TTC549 (cell line): ENCODE data around the gene RIPOR3.
"Not testable (repeated sequence)": the region's sequence is repeated elsewhere in the genome, so short reads cannot be mapped to it uniquely, and the experiment has no call there.

Source experiments
- FAIRE-seq: peaks from 2 replicates; lab custom pipeline; 2012; peaks lifted over from hg19 to GRCh38; lab: Jason Lieb, UNC

RIPOR3 gene

DNA sequence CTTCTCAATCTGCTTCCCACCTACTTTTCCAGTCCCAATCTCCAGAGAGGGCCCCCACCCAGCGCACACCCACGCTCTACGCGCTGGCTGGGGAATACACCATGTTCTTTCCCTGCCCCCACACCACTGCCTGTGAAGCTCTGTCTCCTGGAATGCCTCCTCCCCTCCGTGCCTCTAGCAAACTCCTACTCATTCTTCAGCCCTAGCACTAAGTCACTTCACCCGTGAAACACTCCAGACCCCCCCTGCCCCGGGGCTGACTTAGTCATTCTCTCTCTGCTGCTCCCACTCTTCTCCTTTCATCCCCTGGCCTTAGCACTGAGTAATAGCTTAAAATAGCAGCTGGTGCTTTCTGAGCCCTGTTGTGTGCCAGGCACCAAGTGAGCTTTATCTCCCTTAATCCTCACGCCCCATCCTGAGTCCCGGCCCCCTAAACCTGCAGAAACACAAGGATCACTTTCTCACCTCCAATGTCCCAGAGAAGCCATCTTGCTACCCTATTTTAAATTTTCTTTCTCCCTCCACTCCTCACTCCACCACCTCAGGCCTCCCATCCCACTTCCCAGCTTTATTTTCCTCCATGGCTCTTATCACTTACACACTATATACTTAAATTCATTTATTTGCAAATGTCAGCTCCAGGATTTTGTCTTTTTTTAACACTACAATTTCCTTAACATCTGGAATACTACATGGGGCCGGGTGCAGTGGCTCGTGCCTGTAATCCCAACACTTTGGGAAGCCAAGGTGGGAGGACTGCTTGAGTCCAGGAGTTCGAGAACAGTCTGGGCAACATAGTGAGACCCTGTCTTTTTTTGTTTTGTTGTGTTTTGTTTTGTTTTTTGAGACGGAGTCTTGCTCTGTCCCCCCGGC lies 33.7 kb upstream of the RIPOR3 start:
- peak; percentile 53 for FAIRE-seq

- no peak for FAIRE-seq
These were observed 32.9 kb upstream of the RIPOR3 start for GRCh38 chr20:50724112-50724725.

- no peak for FAIRE-seq
These were observed 32.3 kb upstream of the RIPOR3 start for GRCh38 chr20:50723672-50724071.

- no peak for FAIRE-seq
These were observed 31.2 kb upstream of the RIPOR3 start for GRCh38 chr20:50722424-50723155.

DNA sequence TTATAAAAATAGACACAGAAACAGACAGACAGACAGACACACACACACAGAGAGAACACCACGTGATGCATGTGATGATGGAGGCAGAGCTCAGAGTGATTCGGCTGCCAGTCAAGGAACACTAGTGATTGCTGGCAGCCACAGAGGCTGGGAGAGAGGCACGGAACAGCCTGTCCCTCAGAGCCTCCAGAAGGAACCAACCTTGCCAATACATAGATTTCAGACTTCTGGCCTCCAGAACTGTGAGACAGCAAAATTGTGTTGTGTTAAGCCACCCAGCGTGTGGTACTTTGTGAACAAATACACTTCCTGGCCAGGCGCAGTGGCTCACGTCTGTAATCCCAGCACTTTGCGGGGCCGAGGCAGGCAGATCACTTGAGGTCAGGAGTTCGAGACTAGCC lies 30.5 kb upstream of the RIPOR3 start:
- FAIRE-seq, result no peak

GRCh38 chr20:50720582-50720981 lies 29.2 kb upstream of the RIPOR3 start:
- no peak for FAIRE-seq

- no peak for FAIRE-seq
These were observed 28.7 kb upstream of the RIPOR3 start for GRCh38 chr20:50720026-50720425.

DNA sequence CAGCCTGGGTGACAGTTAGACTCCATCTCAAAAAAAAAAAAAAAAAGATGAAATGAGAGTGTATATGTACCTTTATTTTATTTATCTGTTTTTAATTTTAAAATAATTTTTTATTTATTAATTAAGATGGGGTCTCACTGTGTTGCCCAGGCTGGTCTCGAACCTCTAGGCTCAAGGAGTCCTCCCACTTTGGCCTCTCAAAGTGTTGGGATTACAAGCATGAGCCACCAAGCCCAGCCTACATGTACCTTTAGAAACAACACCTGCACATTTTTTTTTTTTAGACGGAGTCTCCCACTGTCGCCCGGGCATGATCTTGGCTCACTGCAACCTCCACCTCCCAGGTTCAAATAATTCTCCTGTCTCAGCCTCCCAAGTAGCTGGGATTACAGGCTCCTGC lies 28.0 kb upstream of the RIPOR3 start:
- no peak for FAIRE-seq

GRCh38 chr20:50717974-50718761 lies 26.8 kb upstream of the RIPOR3 start:
- FAIRE-seq, result no peak

- no peak for FAIRE-seq
These were observed 26.0 kb upstream of the RIPOR3 start for GRCh38 chr20:50717312-50717711.

GRCh38 chr20:50716518-50716917 lies 25.2 kb upstream of the RIPOR3 start:
- FAIRE-seq, result no peak

- no peak for FAIRE-seq
These were observed 24.4 kb upstream of the RIPOR3 start for GRCh38 chr20:50715694-50716093.

- not testable (repeated sequence) for FAIRE-seq
These were observed 23.1 kb upstream of the RIPOR3 start for GRCh38 chr20:50714426-50714825.

DNA sequence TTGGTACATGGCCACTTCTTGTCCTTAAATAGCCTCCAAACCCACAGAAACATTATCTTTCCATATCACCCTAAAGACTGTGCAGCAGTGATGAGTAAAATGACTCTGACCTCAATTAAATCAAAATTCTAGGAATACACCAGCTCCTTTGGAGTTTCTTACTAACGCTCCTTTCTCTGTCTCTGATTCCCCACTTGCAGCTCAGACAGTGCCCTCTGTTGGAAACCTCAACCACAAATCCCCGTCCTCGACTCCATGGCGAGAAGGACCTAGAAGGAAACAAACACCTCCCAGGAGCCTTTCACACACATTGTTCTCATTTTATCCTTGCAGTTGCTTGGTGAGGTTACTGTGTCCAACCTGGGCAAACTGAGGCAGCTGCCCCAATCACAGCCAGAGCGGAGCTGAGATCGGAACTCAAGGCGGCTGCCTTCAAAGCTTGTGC lies 22.3 kb upstream of the RIPOR3 start:
- FAIRE-seq, result no peak

DNA sequence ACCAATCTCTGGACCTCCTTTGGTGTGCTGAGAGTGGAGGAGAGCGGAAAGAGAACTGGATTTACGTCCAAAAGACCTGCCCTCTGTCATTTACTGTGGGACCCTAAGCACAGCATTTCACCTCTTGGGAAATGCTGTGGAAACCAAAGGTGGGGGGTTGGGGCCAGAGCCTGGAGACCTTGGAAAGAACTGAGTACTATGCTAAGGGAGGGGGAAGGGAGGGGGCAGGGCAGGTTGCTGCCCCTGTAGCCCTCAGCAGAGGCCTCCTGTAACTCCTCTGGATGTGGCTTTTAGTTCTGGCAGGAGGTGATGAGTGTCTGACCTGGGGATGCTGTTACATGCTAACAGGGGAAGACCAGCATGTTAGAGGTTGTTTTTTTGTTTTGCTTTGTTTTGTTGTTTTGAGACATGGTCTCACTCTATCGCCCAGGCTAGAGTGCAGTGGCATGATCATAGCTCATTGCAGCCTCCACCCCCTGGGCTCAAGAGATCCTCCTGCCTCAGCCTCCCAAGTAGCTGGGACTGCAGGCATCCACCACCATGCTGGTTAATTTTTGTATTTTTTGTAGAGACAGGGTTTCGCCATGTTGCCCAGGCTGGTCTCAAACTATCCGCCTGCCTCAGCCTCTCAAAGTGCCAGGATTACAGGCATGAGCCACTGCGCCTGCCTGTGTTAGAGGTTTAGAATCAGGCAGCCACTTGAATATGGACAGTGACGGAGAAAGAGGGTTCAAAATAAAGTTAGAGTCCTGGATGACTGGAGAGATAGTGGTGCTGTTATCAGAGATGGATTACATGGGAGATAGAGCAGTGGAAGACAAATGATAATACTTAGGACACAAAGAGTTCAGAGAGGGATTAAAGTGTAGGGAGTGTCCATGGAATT lies 21.7 kb upstream of the RIPOR3 start:
- FAIRE-seq, result no peak

DNA sequence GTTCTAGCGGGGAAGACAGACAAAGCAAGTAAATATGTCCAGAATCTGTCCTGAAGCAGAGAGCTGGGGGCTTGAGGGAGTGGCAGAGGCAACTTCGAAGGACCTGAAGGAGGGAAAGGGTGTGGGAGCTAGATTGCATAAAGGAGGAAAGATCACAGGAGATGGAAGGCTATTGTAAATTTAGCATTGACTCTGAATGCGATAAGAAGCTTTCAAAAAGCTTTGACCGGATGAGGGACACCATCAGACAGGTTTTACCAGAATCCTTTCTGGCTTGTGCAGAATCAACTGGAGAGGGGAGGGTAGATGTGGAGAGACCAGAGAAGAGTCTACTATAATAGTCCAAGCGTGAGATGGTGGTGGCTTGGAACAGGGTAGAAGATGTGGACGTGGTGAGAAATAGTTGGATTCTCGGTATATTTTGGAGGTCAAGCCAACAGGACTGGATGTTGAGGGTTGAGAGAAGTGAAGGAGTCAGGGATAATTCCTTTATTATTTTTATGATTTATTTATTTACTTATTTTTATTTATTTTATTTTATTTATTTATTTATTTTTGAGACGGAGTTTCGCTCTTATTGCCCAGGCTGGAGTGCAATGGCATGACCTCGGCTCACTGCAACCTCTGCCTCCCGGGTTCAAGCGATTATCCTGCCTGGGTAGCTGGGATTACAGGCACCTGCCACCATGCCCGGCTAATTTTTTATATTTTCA lies 19.9 kb upstream of the RIPOR3 start:
- no peak for FAIRE-seq

DNA sequence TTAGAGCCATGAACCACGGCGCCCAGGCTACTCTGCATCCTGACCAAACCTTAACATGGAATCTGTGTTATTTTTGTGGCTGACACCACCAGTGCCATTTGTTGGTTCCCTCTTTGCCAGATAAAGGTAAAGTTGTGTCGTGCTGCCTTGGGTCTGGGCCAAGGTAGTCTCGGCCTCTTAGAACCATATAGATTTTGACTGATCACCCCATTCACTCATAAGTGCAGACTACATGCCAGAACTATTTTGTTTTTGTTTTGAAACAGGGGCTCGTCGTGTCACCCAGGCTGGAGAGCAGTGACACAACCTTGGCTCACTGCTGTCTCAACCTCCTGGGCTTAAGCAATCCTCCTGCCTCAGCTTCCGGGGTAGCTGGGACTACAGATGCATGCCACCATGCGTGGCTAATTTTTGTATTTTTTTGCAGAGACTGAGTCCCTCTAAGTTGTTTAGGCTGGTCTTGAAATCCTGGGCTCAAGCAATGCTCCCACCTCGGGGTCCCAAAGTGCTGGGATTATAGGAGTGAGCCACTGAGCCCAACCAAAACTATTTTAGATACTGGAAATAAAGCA lies 19.2 kb upstream of the RIPOR3 start:
- FAIRE-seq, result no peak

GRCh38 chr20:50709636-50709973 lies 18.3 kb upstream of the RIPOR3 start:
- no peak for FAIRE-seq

- no peak for FAIRE-seq
These were observed 17.7 kb upstream of the RIPOR3 start for GRCh38 chr20:50708845-50709635.

GRCh38 chr20:50704971-50705370 lies 13.6 kb upstream of the RIPOR3 start:
- no peak for FAIRE-seq
